Measurements from ENCODE around the gene CMTR2.
"Not testable (repeated sequence)": the region's sequence is repeated elsewhere in the genome, so short reads cannot be mapped to it uniquely, and the experiment has no call there.

The CMTR2 gene

GRCh38 chr16:71303938-71304337, 14.7 kb upstream of the CMTR2 start:
- no peak overlapping the region for H2AFZ ChIP-seq (ENCODE audit: low read length, unreplicated experiment)
- no peak overlapping the region for H3K27ac ChIP-seq (ENCODE audit: low read depth, low read length)
- no peaks in the 10 kb centered on the region for H3K36me3 ChIP-seq (ENCODE audit: insufficient read depth, low read length)
- no peaks in the 10 kb centered on the region for H3K4me1 ChIP-seq (ENCODE audit: control insufficient read depth, insufficient read depth, low read length, unreplicated experiment)
- no peak overlapping the region for H3K4me3 ChIP-seq (ENCODE audit: low read depth, low read length)
- H3K27me3 ChIP-seq (ENCODE audit: insufficient read depth, low read length), result peaks cover 45% of the 10 kb centered on the region
- no peaks in the 10 kb centered on the region for H3K79me2 ChIP-seq (ENCODE audit: control insufficient read depth, insufficient read depth, low read length, unreplicated experiment)

GRCh38 chr16:71297341-71297634, 8.1 kb upstream of the CMTR2 start:
- Histone ChIP-seq H3K79me2 (ENCODE audit: control insufficient read depth, insufficient read depth, low read length, unreplicated experiment) (no peaks in the 10 kb centered on the region), H3K27me3 (ENCODE audit: insufficient read depth, low read length) (peaks cover 72% of the 10 kb centered on the region), H3K27ac (ENCODE audit: low read depth, low read length) (no peak overlapping the region), H2AFZ (ENCODE audit: low read length, unreplicated experiment) (no peak overlapping the region), H3K36me3 (ENCODE audit: insufficient read depth, low read length) (no peaks in the 10 kb centered on the region), H3K4me1 (ENCODE audit: control insufficient read depth, insufficient read depth, low read length, unreplicated experiment) (no peaks in the 10 kb centered on the region), H3K4me3 (ENCODE audit: low read depth, low read length) (no peak overlapping the region)

- peaks cover 68% of the 10 kb centered on the region for H3K27me3 ChIP-seq (ENCODE audit: insufficient read depth, low read length)
- no peak overlapping the region for H3K4me3 ChIP-seq (ENCODE audit: low read depth, low read length)
- no peaks in the 10 kb centered on the region for H3K4me1 ChIP-seq (ENCODE audit: control insufficient read depth, insufficient read depth, low read length, unreplicated experiment)
- no peak overlapping the region for H2AFZ ChIP-seq (ENCODE audit: low read length, unreplicated experiment)
- H3K36me3 ChIP-seq (ENCODE audit: insufficient read depth, low read length), result no peaks in the 10 kb centered on the region
- H3K27ac ChIP-seq (ENCODE audit: low read depth, low read length), result no peak overlapping the region
- no peaks in the 10 kb centered on the region for H3K79me2 ChIP-seq (ENCODE audit: control insufficient read depth, insufficient read depth, low read length, unreplicated experiment)
These were observed 7.6 kb upstream of the CMTR2 start for GRCh38 chr16:71296584-71297340.

GRCh38 chr16:71295950-71296349, 6.7 kb upstream of the CMTR2 start:
- H3K27me3 ChIP-seq (ENCODE audit: insufficient read depth, low read length), result peaks cover 60% of the 10 kb centered on the region
- no peaks in the 10 kb centered on the region for H3K79me2 ChIP-seq (ENCODE audit: control insufficient read depth, insufficient read depth, low read length, unreplicated experiment)
- H3K4me1 ChIP-seq (ENCODE audit: control insufficient read depth, insufficient read depth, low read length, unreplicated experiment), result no peaks in the 10 kb centered on the region
- no peaks in the 10 kb centered on the region for H3K36me3 ChIP-seq (ENCODE audit: insufficient read depth, low read length)
- H3K27ac ChIP-seq (ENCODE audit: low read depth, low read length), result no peak overlapping the region
- no peak overlapping the region for H3K4me3 ChIP-seq (ENCODE audit: low read depth, low read length)
- no peak overlapping the region for H2AFZ ChIP-seq (ENCODE audit: low read length, unreplicated experiment)

- Histone ChIP-seq H3K27ac (ENCODE audit: low read depth, low read length) (no peak overlapping the region), H3K36me3 (ENCODE audit: insufficient read depth, low read length) (no peaks in the 10 kb centered on the region), H3K27me3 (ENCODE audit: insufficient read depth, low read length) (peaks cover 41% of the 10 kb centered on the region), H3K4me1 (ENCODE audit: control insufficient read depth, insufficient read depth, low read length, unreplicated experiment) (no peaks in the 10 kb centered on the region), H2AFZ (ENCODE audit: low read length, unreplicated experiment) (no peak overlapping the region), H3K79me2 (ENCODE audit: control insufficient read depth, insufficient read depth, low read length, unreplicated experiment) (no peaks in the 10 kb centered on the region), H3K4me3 (ENCODE audit: low read depth, low read length) (no peak overlapping the region)
These were observed 4.7 kb upstream of the CMTR2 start for GRCh38 chr16:71293919-71294318.

GRCh38 chr16:71292095-71292494, 2.9 kb upstream of the CMTR2 start:
- not testable (repeated sequence) for H3K4me1 ChIP-seq (ENCODE audit: control insufficient read depth, insufficient read depth, low read length, unreplicated experiment); H3K36me3 ChIP-seq (ENCODE audit: insufficient read depth, low read length); H3K27ac ChIP-seq (ENCODE audit: low read depth, low read length); H3K4me3 ChIP-seq (ENCODE audit: low read depth, low read length); H2AFZ ChIP-seq (ENCODE audit: low read length, unreplicated experiment)
- Histone ChIP-seq H3K79me2 (ENCODE audit: control insufficient read depth, insufficient read depth, low read length, unreplicated experiment) (peaks cover 16% of the 10 kb centered on the region), H3K27me3 (ENCODE audit: insufficient read depth, low read length) (peaks cover 31% of the 10 kb centered on the region)

GRCh38 chr16:71289732-71290062, 495 bp upstream of the CMTR2 start:
- Histone ChIP-seq H3K27ac (ENCODE audit: low read depth, low read length) (peak overlapping the region; percentile 58), H3K79me2 (ENCODE audit: control insufficient read depth, insufficient read depth, low read length, unreplicated experiment) (peaks cover 24% of the 10 kb centered on the region), H3K4me3 (ENCODE audit: low read depth, low read length) (peak overlapping the region; percentile 80), H3K36me3 (ENCODE audit: insufficient read depth, low read length) (peaks cover 17% of the 10 kb centered on the region), H2AFZ (ENCODE audit: low read length, unreplicated experiment) (peak overlapping the region; percentile 77), H3K27me3 (ENCODE audit: insufficient read depth, low read length) (peaks cover 18% of the 10 kb centered on the region), H3K4me1 (ENCODE audit: control insufficient read depth, insufficient read depth, low read length, unreplicated experiment) (peaks cover 7% of the 10 kb centered on the region)

- Histone ChIP-seq H3K79me2 (ENCODE audit: control insufficient read depth, insufficient read depth, low read length, unreplicated experiment) (peaks cover 24% of the 10 kb centered on the region), H3K27me3 (ENCODE audit: insufficient read depth, low read length) (peaks cover 14% of the 10 kb centered on the region), H3K4me3 (ENCODE audit: low read depth, low read length) (peak overlapping the region; percentile 80), H3K4me1 (ENCODE audit: control insufficient read depth, insufficient read depth, low read length, unreplicated experiment) (peaks cover 7% of the 10 kb centered on the region), H3K36me3 (ENCODE audit: insufficient read depth, low read length) (peaks cover 21% of the 10 kb centered on the region), H2AFZ (ENCODE audit: low read length, unreplicated experiment) (peak overlapping the region; percentile 85), H3K27ac (ENCODE audit: low read depth, low read length) (peak overlapping the region; percentile 58)
These were observed 672 bp downstream of the CMTR2 start for GRCh38 chr16:71288570-71288889.

GRCh38 chr16:71287911-71288310, 1.3 kb downstream of the CMTR2 start:
- peaks cover 24% of the 10 kb centered on the region for H3K79me2 ChIP-seq (ENCODE audit: control insufficient read depth, insufficient read depth, low read length, unreplicated experiment)
- no peak overlapping the region for H3K27ac ChIP-seq (ENCODE audit: low read depth, low read length)
- H3K4me3 ChIP-seq (ENCODE audit: low read depth, low read length), result peak overlapping the region; percentile 80
- H2AFZ ChIP-seq (ENCODE audit: low read length, unreplicated experiment), result no peak overlapping the region
- peaks cover 7% of the 10 kb centered on the region for H3K4me1 ChIP-seq (ENCODE audit: control insufficient read depth, insufficient read depth, low read length, unreplicated experiment)
- peaks cover 22% of the 10 kb centered on the region for H3K36me3 ChIP-seq (ENCODE audit: insufficient read depth, low read length)
- peaks cover 7% of the 10 kb centered on the region for H3K27me3 ChIP-seq (ENCODE audit: insufficient read depth, low read length)

GRCh38 chr16:71287454-71287853, 1.7 kb downstream of the CMTR2 start:
- H3K79me2 ChIP-seq (ENCODE audit: control insufficient read depth, insufficient read depth, low read length, unreplicated experiment), result peaks cover 24% of the 10 kb centered on the region
- H3K4me1 ChIP-seq (ENCODE audit: control insufficient read depth, insufficient read depth, low read length, unreplicated experiment), result peaks cover 7% of the 10 kb centered on the region
- H3K4me3 ChIP-seq (ENCODE audit: low read depth, low read length), result peak overlapping the region; percentile 80
- H3K27ac ChIP-seq (ENCODE audit: low read depth, low read length), result no peak overlapping the region
- peaks cover 3% of the 10 kb centered on the region for H3K27me3 ChIP-seq (ENCODE audit: insufficient read depth, low read length)
- H2AFZ ChIP-seq (ENCODE audit: low read length, unreplicated experiment), result no peak overlapping the region
- H3K36me3 ChIP-seq (ENCODE audit: insufficient read depth, low read length), result peaks cover 25% of the 10 kb centered on the region

GRCh38 chr16:71283612-71284011, 5.6 kb downstream of the CMTR2 start:
- Histone ChIP-seq H3K27me3 (ENCODE audit: insufficient read depth, low read length) (no peaks in the 10 kb centered on the region), H3K79me2 (ENCODE audit: control insufficient read depth, insufficient read depth, low read length, unreplicated experiment) (peaks cover 22% of the 10 kb centered on the region), H3K27ac (ENCODE audit: low read depth, low read length) (no peak overlapping the region), H3K4me1 (ENCODE audit: control insufficient read depth, insufficient read depth, low read length, unreplicated experiment) (peaks cover 7% of the 10 kb centered on the region), H2AFZ (ENCODE audit: low read length, unreplicated experiment) (no peak overlapping the region), H3K4me3 (ENCODE audit: low read depth, low read length) (no peak overlapping the region), H3K36me3 (ENCODE audit: insufficient read depth, low read length) (peaks cover 25% of the 10 kb centered on the region)
